Esophagus muscularis mucosa (tissue), 4 donors: ENCODE measurements around the gene DSC3. TPM values are rescaled to one million over a fixed set of nuclear protein-coding genes. Genes with fewer than 3 reads are reported as not detected.

ENCODE experiments used
- DNase-seq: peaks from one replicate; pipeline ENCODE4 v3.0.0-alpha.2; 2017; ENCODE audit errors: extremely low spot score
- H3K27ac ChIP-seq, 4 donors: fragments of 200-600 bp; sonication (generic); replicated peaks in 1 of 4; 1 replicate in 3 of 4; 2 replicates in 1 of 4; pipeline ENCODE4 v1.5.1; 2016 to 2019; ENCODE audit warnings: mild to moderate bottlenecking in 1 of 4
- H3K27me3 ChIP-seq, 4 donors: fragments of 200-600 bp; sonication (generic); one replicate each; pipeline versions ENCODE4 v1.5.1 to v1.6.0; 2016 to 2019
- H3K36me3 ChIP-seq, 4 donors: fragments of 200-600 bp; sonication (generic); one replicate each; pipeline ENCODE4 v1.5.1; 2016 to 2019
- H3K4me1 ChIP-seq, 4 donors: fragments of 200-600 bp; sonication (generic); one replicate each; pipeline ENCODE4 v1.5.1; 2016 to 2019
- H3K4me3 ChIP-seq, 4 donors: fragments of 200-600 bp; sonication (generic); 1 replicate in 2 of 4; 2 replicates in 2 of 4; pipeline ENCODE4 v1.5.1; 2016 to 2019; ENCODE audit warnings: mild to moderate bottlenecking in 4 of 4, moderate library complexity in 1 of 4
- H3K9me3 ChIP-seq, 4 donors: fragments of 200-600 bp; sonication (generic); 1 replicate in 3 of 4; 2 replicates in 1 of 4; pipeline ENCODE4 v1.5.1; 2016 to 2019
- EP300 ChIP-seq: sonication (generic); formaldehyde crosslinking; IDR thresholded peaks from one replicate; pipeline ENCODE4 v1.6.1; 2017; ENCODE audit warnings: antibody characterized with exemption
- POLR2A ChIP-seq: fragments of 450-650 bp; IDR thresholded peaks from one replicate; pipeline ENCODE4 v1.6.1; 2017; ENCODE audit warnings: antibody characterized with exemption, moderate library complexity, mild to moderate bottlenecking, low read depth
- POLR2AphosphoS5 ChIP-seq, 2 donors: sonication (generic); formaldehyde crosslinking; IDR thresholded peaks; one replicate each; pipeline ENCODE4 v1.6.1; 2017; ENCODE audit warnings: antibody characterized with exemption in 2 of 2
- WGBS: methylation state at CpG from one replicate; pipeline ENCODE4 v1.1.5; 2018; 5-methylcytosine and 5-hydroxymethylcytosine counted together
- intact Hi-C: fragments of 100-400 bp; cut with DNase I; formaldehyde crosslinking; loops from one replicate; pipeline ENCODE4 v1.15.1; 2023
- total RNA-seq, 4 donors: library from RNA; depleted of rRNA; stranded (reverse); fragments of >200 nt; gene quantifications; one replicate each; pipeline versions ENCODE4 v1.1.0 to v1.2.1, GENCODE V29; 2016
- TF ChIP-seq, protein P1 (sequence below), 3 experiments: fragments of 200-600 bp in 2 of 3; fragments of 450-650 bp in 1 of 3; sonication (generic) in 2 of 3; IDR thresholded peaks; one replicate each; pipeline ENCODE4 v1.5.1; 2017 to 2019; ENCODE audit warnings: antibody characterized with exemption in 3 of 3, mild to moderate bottlenecking in 2 of 3, moderate library complexity in 1 of 3

Gene DSC3
- total RNA-seq, 4 donors from 2014 or later: under 0.01 to 0.52 (median 0.23) TPM; not detected in 1

DNA sequence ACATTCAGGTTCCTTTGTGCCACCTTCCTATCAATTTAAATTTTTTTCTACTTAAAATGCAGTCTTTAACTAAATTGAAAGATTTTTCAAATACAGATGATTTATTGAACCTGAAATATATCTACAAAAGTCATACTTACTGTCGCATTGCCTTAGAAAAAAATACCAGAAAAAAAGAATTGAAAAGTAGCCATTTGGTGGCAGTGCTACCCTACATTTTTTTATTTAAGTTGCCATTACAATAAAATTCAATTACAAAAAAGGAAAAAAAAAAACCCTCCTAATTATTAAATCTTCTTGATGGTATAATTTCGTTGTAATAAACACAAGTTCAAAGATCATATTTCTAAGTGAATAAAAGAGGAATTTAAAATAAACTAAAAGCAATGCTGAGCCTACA, 43.4 kb downstream of the DSC3 start:
- DNase-seq: no peak
- Histone ChIP-seq H3K4me1 (no peaks in the 10 kb centered on the region), H3K36me3 (no peaks in the 10 kb centered on the region), H3K27ac (no peak overlapping the region), H3K4me3 (no peak overlapping the region), H3K9me3 (no peaks in the 10 kb centered on the region), H3K27me3 (no peaks in the 10 kb centered on the region)
- 42% methylated on average over 2 of the region's 2 CpGs for WGBS
- no peak for TF ChIP-seq POLR2A
- no peak for TF ChIP-seq POLR2AphosphoS5 (IDR thresholded peaks at IDR 0.05)
- TF ChIP-seq, protein P1, sequence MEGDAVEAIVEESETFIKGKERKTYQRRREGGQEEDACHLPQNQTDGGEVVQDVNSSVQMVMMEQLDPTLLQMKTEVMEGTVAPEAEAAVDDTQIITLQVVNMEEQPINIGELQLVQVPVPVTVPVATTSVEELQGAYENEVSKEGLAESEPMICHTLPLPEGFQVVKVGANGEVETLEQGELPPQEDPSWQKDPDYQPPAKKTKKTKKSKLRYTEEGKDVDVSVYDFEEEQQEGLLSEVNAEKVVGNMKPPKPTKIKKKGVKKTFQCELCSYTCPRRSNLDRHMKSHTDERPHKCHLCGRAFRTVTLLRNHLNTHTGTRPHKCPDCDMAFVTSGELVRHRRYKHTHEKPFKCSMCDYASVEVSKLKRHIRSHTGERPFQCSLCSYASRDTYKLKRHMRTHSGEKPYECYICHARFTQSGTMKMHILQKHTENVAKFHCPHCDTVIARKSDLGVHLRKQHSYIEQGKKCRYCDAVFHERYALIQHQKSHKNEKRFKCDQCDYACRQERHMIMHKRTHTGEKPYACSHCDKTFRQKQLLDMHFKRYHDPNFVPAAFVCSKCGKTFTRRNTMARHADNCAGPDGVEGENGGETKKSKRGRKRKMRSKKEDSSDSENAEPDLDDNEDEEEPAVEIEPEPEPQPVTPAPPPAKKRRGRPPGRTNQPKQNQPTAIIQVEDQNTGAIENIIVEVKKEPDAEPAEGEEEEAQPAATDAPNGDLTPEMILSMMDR (IDR thresholded peaks at IDR 0.05): no peak
- no peak for TF ChIP-seq EP300
- intact Hi-C loops: no loop called here

DNA sequence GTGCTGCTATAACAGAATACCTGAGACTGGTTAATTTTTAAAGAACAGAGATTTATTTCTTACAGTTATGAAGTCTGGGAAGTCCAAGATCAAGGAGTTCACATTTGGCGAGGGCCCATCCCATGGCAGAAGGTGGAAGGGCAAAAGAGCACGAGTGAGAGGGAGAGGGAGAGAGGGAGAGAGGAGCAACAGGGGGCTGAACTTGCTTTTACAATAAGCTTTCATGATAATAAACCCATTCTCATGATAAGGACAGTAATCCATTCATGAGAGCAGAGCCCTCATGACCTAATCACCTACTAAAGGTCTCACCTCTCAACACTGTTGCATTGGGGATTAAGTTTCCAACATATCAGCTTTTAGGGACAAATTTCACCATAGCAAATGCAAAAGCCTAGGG, 45.3 kb downstream of the DSC3 start:
- no peak overlapping the region for H3K4me3 ChIP-seq
- no peaks in the 10 kb centered on the region for H3K36me3 ChIP-seq
- intact Hi-C loops: no loop called here
- DNase-seq: no peak
- TF ChIP-seq POLR2AphosphoS5 (IDR thresholded peaks at IDR 0.05): no peak
- no peak for TF ChIP-seq EP300
- no peak for TF ChIP-seq POLR2A
- TF ChIP-seq, protein P1 (IDR thresholded peaks at IDR 0.05): no peak
- H3K27me3 ChIP-seq: no peaks in the 10 kb centered on the region
- H3K27ac ChIP-seq: no peak overlapping the region
- H3K9me3 ChIP-seq: no peaks in the 10 kb centered on the region
- WGBS: 59% methylated on average over 2 of the region's 2 CpGs
- H3K4me1 ChIP-seq: no peaks in the 10 kb centered on the region

DNA sequence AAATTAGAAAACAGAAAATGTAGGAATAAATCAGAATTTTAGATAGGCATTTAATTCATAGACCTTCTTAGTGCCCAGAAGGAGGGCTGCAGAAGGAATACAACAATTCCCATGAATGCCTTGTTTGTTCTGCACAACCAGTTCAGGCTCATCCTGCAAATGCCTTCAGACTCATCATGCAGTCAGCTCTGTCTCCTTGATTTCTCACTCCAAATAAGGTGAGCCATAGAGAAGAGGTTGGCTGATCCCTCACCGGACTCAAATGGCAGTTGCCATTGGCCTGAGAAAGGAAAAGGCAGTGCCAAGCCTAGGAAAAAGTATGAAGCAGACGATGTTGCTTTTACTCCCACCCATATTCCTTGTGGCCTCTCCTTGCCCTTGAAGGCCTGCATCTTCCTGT, 50.3 kb downstream of the DSC3 start:
- 72% methylated on average over 2 of the region's 2 CpGs for WGBS
- no peak overlapping the region for H3K4me3 ChIP-seq

DNA sequence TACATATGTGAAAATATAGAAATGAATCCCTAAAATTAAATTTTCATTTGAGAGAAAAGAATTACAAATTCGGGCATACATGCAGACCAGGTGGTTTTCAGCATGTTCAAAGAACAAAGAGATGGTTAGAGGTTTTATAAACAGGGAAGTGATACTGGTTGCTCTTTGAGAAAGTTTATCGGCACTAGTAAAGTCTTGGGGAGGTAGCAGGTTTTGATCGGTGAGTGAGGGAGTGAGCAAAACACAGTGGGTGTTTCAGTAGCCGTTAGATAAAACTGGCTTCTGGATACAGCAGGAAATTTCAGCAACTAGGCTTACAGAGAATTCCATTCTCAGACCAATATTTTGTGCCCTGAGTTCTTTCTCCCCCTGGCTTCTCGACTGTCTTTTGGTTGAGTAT, 51.1 kb downstream of the DSC3 start:
- WGBS: 47% methylated on average over 5 of the region's 5 CpGs

More for the DNA sequence above, 50.3 kb downstream of the DSC3 start:
- no peak overlapping the region for H3K27ac ChIP-seq
- intact Hi-C loops: no loop called here
- TF ChIP-seq POLR2AphosphoS5 (IDR thresholded peaks at IDR 0.05) (no peak), POLR2A (no peak), EP300 (no peak)
- TF ChIP-seq, protein P1 (IDR thresholded peaks at IDR 0.05): no peak
- no peaks in the 10 kb centered on the region for H3K4me1 ChIP-seq
- H3K9me3 ChIP-seq: no peaks in the 10 kb centered on the region
- no peaks in the 10 kb centered on the region for H3K36me3 ChIP-seq
- no peaks in the 10 kb centered on the region for H3K27me3 ChIP-seq
- no peak for DNase-seq

DNA sequence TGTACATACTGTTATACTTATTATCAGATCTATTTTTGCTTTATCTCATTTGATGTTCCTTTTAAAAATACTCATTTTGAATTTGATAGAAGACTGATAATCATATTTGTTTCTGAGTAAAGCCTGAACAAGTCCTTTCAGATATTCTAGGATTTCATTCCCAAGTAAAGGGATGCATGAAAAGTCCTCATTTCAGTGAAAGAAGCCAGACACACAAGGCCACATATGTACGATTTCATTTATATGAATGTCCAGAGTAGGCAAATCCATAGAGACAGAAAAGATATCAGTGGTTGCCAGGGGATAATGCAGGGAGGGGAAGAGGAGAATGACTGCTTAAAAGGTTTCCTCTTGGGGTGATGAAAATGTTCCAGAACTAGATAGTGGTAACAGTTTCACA, 53.4 kb downstream of the DSC3 start:
- Histone ChIP-seq H3K9me3 (no peaks in the 10 kb centered on the region), H3K36me3 (no peaks in the 10 kb centered on the region), H3K27me3 (no peaks in the 10 kb centered on the region), H3K4me3 (no peak overlapping the region), H3K27ac (no peak overlapping the region), H3K4me1 (no peaks in the 10 kb centered on the region)
- intact Hi-C loops: no loop called here
- WGBS: 44% methylated on average over 1 of the region's 1 CpG
- TF ChIP-seq POLR2AphosphoS5 (IDR thresholded peaks at IDR 0.05): no peak
- TF ChIP-seq POLR2A: no peak
- TF ChIP-seq, protein P1 (IDR thresholded peaks at IDR 0.05): no peak
- TF ChIP-seq EP300: no peak
- DNase-seq: no peak

More for the DNA sequence above, 51.1 kb downstream of the DSC3 start:
- Histone ChIP-seq H3K9me3 (no peaks in the 10 kb centered on the region), H3K27ac (no peak overlapping the region), H3K27me3 (no peaks in the 10 kb centered on the region), H3K4me3 (no peak overlapping the region), H3K4me1 (no peaks in the 10 kb centered on the region), H3K36me3 (no peaks in the 10 kb centered on the region)
- no peak for DNase-seq
- no peak for TF ChIP-seq EP300
- TF ChIP-seq POLR2AphosphoS5 (IDR thresholded peaks at IDR 0.05): no peak
- TF ChIP-seq, protein P1 (IDR thresholded peaks at IDR 0.05): no peak
- no peak for TF ChIP-seq POLR2A
- intact Hi-C loops: no loop called here
